GM19468 (cell line): ENCODE results near the gene LACTBL1.

Experiments used
- ATAC-seq: cut with Tn5 transposase; IDR thresholded peaks from one replicate; pipeline ENCODE4 v1.9.1; 2021; ENCODE audit warnings: mild to moderate bottlenecking, moderate library complexity, moderate number of reproducible peaks; ENCODE audit not compliant: unreplicated experiment; ENCODE audit errors: extremely low read depth

The LACTBL1 gene

GRCh38 chr1:22915231-22915630, 57.4 kb downstream of the LACTBL1 start:
- ATAC-seq = no peak

GRCh38 chr1:22914633-22915217, 57.9 kb downstream of the LACTBL1 start:
- no peak for ATAC-seq

DNA sequence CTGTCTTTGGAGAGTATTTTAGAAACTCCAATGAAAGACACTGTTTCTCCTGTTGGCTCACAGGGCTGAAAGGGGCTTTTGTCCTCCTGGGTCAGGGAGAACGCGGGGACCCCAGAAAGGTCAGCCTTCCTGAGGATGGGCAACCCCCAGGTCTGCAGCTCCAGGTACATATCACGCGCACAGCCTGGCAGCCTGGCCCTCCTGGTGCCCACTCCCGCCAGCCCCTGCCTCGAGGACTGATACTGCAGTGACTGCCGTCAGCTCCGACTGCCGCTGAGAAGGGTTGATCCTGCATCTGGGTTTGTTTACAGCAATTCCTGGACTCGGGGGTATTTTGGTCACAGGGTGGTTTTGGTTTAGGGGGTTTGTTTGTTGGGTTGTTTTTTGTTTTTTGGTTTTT, 58.5 kb downstream of the LACTBL1 start:
- ATAC-seq = no peak

DNA sequence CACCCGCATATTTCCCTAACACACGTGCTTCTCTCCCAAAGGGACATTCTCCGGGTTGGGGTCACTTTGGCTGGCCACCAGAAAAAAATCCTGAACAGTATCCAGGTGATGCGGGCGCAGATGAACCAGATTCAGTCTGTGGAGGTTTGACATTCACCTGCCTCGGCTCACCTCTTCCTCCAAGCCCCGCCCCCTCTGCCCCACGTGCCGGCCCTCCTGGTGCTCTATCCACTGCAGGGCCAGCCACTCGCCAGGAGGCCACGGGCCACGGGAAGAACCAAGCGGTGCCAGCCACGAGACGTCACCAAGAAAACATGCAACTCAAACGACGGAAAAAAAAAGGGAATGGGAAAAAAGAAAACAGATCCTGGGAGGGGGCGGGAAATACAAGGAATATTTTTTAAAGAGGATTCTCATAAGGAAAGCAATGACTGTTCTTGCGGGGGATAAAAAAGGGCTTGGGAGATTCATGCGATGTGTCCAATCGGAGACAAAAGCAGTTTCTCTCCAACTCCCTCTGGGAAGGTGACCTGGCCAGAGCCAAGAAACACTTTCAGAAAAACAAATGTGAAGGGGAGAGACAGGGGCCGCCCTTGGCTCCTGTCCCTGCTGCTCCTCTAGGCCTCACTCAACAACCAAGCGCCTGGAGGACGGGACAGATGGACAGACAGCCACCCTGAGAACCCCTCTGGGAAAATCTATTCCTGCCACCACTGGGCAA, 59.1 kb downstream of the LACTBL1 start:
- ATAC-seq = no peak

- no peak for ATAC-seq
Measured at GRCh38 chr1:22912311-22912710, 60.4 kb downstream of the LACTBL1 start.

GRCh38 chr1:22910986-22911651, 61.5 kb downstream of the LACTBL1 start:
- no peak for ATAC-seq

DNA sequence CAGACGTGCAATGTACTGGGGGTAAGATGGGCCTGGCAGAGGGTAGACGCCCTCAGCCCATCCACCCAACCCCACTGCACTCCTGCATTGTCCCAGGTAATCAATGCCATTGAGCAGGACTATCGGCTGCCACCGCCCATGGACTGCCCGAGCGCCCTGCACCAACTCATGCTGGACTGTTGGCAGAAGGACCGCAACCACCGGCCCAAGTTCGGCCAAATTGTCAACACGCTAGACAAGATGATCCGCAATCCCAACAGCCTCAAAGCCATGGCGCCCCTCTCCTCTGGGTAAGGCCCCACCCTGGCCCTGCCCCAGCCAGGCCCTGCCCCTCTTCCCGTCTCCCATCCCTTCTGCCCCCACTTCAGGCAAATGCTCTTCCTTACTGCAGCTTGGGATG, 62.4 kb downstream of the LACTBL1 start:
- ATAC-seq = no peak

DNA sequence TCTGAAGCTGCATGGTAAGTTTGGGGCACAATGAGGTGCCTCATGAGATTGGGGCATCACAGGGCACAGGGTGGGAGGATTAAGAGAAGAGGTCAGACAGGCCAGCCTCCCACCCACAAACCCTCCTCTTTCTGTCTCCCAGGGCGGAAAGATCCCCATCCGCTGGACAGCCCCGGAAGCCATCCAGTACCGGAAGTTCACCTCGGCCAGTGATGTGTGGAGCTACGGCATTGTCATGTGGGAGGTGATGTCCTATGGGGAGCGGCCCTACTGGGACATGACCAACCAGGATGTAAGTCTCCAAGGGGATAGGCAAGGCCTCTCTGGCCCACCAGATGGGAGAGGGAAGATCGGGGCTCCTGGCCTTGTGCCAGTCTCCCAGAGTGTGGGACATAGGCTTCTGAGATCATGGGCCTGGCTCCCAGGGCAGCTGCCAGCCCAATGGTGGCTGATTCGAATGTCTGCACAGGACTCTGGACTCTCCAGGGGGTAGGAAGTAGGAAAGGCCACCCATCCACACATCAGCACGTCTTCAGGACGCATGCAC, 63.7 kb downstream of the LACTBL1 start:
- no peak for ATAC-seq

- ATAC-seq = no peak
Measured at GRCh38 chr1:22907528-22907927, 65.1 kb downstream of the LACTBL1 start.

DNA sequence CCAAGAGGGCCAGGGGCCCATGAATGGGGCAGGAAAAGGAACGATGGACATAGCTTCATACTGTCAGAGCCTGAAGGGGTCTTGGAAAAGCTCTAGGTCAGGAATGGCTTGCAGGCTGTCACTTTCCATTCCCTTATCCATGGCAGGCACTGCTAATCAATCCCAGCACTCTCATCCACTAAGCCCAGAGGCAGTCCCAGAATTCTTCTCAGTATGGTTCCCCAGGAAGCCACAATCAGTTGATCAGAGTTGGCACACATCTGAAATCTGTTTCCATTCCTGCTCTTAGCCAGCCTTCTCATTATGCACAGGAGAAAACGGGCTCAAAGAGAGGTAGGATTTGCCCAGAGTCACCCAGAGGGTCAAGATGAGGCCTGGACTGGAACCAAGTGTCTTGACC, 65.7 kb downstream of the LACTBL1 start:
- ATAC-seq = no peak

GRCh38 chr1:22903113-22903512, 69.6 kb downstream of the LACTBL1 start:
- no peak for ATAC-seq
